Skeletal muscle satellite cell (primary cell): Measurements from ENCODE around the gene REST.
A peak's percentile ranks its signal among the peaks of the same experiment; 100 is the strongest.
"Not testable (repeated sequence)": the region's sequence is repeated elsewhere in the genome, so short reads cannot be mapped to it uniquely, and the experiment has no call there.

Source experiments
- H3K27me3 ChIP-seq: 2 replicates; pipeline ENCODE4 v1.7.0; 2013; ENCODE audit warnings: low read length; ENCODE audit not compliant: control insufficient read depth, insufficient read depth
- H3K36me3 ChIP-seq: 2 replicates; pipeline ENCODE4 v1.7.0; 2013; ENCODE audit warnings: mild to moderate bottlenecking, control low read depth, low read length; ENCODE audit not compliant: insufficient read depth
- H3K4me1 ChIP-seq: 2 replicates; pipeline ENCODE4 v1.7.0; 2013; ENCODE audit warnings: low read length; ENCODE audit not compliant: control insufficient read depth, insufficient read depth
- H3K4me2 ChIP-seq: 2 replicates; pipeline ENCODE4 v1.7.0; 2013; ENCODE audit warnings: mild to moderate bottlenecking, low read length
- H3K4me3 ChIP-seq: 2 replicates; pipeline ENCODE4 v1.7.0; 2013; ENCODE audit warnings: low read length
- H3K9ac ChIP-seq: 2 replicates; pipeline ENCODE4 v1.7.0; 2013; ENCODE audit warnings: mild to moderate bottlenecking, low read depth, low read length, moderate library complexity
- H3K9me3 ChIP-seq: replicated peaks from 2 replicates; pipeline ENCODE4 v1.7.0; 2013; ENCODE audit warnings: mild to moderate bottlenecking, control low read depth, low read length

Gene REST

DNA sequence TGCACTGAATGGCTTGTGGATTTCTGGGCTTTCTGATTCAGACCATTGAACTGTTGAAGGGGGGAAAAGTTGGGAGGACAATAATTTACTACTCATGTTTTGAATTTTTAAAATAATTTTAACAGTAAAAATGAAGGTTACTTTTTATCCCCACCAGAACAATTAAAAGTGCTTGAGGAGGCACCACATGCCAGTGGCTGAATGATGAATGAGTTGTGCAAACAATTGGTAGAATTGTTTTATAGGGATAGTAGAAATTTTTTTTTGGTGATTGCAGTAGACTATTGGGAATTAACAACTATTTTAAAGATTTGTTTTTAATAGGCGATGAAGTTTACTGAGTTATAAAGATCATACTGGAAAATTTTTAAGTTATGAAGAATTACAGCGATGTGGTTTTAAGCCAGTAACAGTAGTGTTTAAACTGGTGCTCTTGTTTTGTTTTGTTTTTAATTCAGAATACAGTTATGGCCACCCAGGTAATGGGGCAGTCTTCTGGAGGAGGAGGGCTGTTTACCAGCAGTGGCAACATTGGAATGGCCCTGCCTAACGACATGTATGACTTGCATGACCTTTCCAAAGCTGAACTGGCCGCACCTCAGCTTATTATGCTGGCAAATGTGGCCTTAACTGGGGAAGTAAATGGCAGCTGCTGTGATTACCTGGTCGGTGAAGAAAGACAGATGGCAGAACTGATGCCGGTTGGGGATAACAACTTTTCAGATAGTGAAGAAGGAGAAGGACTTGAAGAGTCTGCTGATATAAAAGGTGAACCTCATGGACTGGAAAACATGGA lies 2.7 kb downstream of the REST start:
- H3K4me3 ChIP-seq, result peak overlapping the region; percentile 88
- peaks cover 20% of the 10 kb centered on the region for H3K4me1 ChIP-seq
- H3K4me2 ChIP-seq, result peak overlapping the region; percentile 89
- no peaks in the 10 kb centered on the region for H3K9me3 ChIP-seq
- peaks cover 5% of the 10 kb centered on the region for H3K27me3 ChIP-seq
- no peaks in the 10 kb centered on the region for H3K36me3 ChIP-seq
- H3K9ac ChIP-seq, result peak overlapping the region; percentile 96

DNA sequence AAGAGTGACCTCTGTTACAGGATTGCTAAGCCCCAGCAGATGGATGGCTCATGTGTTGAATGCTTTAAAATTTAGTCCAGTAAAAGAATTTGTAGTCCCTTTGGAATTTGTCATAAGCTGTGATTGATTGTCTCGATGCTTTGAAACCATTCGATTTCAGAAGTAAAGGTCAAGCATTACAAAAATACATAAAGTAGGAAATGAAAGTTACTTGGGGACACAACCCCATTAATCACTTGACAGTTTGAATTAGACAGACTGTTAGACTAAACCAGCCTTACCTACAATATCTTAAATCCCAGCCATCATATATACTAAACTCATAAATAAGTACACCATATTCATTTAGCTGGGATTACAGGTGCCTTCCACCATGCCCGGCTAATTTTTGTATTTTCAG lies 6.6 kb downstream of the REST start:
- H3K4me3 ChIP-seq, result no peak overlapping the region
- no peaks in the 10 kb centered on the region for H3K9me3 ChIP-seq
- no peak overlapping the region for H3K4me2 ChIP-seq
- H3K4me1 ChIP-seq, result peaks cover 24% of the 10 kb centered on the region
- no peak overlapping the region for H3K9ac ChIP-seq
- H3K27me3 ChIP-seq, result no peaks in the 10 kb centered on the region
- peaks cover 11% of the 10 kb centered on the region for H3K36me3 ChIP-seq

DNA sequence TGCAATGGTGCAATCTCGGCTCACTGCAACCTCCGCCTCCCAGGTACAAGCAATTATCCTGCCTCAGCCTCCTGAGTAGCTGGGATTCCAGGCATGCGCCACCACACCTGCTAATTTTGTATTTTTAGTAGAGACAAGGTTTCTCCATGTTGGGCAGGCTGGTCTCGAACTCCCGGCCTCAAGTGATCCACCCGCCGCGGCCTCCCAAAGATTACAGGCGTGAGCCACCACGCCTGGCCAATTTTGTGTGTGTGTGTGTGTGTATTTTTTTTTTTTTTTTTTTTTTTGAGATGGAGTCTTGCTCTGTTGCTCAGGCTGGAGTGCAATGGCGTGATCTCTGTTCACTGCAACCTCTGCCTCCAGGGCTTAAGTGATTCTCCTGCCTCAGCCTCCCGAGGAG lies 7.3 kb downstream of the REST start:
- not testable (repeated sequence) for H3K27me3 ChIP-seq, H3K9me3 ChIP-seq, H3K4me2 ChIP-seq, H3K4me3 ChIP-seq, H3K9ac ChIP-seq
- H3K4me1 ChIP-seq, result peaks cover 24% of the 10 kb centered on the region
- peaks cover 16% of the 10 kb centered on the region for H3K36me3 ChIP-seq

- no peaks in the 10 kb centered on the region for H3K9me3 ChIP-seq
- no peak overlapping the region for H3K4me3 ChIP-seq
- no peak overlapping the region for H3K9ac ChIP-seq
- H3K4me1 ChIP-seq, result no peaks in the 10 kb centered on the region
- no peak overlapping the region for H3K4me2 ChIP-seq
- peaks cover 55% of the 10 kb centered on the region for H3K36me3 ChIP-seq
- H3K27me3 ChIP-seq, result no peaks in the 10 kb centered on the region
Observed at GRCh38 chr4:56927196-56927595, 19.5 kb downstream of the REST start.

- Histone ChIP-seq H3K9ac (no peak overlapping the region), H3K4me2 (no peak overlapping the region), H3K36me3 (peaks cover 35% of the 10 kb centered on the region), H3K27me3 (no peaks in the 10 kb centered on the region), H3K4me3 (no peak overlapping the region), H3K9me3 (no peaks in the 10 kb centered on the region), H3K4me1 (no peaks in the 10 kb centered on the region)
Observed at GRCh38 chr4:56930638-56931037, 22.9 kb downstream of the REST start.

DNA sequence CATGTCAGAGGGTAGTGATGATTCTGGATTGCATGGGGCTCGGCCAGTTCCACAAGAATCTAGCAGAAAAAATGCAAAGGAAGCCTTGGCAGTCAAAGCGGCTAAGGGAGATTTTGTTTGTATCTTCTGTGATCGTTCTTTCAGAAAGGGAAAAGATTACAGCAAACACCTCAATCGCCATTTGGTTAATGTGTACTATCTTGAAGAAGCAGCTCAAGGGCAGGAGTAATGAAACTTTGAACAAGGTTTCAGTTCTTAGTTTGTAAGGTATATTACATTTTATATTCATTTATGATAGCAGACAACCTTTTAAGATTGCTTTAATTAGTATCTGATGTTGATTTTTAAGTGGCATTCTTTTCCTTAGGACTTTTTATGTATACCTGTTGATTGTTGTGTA lies 24.2 kb downstream of the REST start:
- H3K9me3 ChIP-seq, result no peaks in the 10 kb centered on the region

DNA sequence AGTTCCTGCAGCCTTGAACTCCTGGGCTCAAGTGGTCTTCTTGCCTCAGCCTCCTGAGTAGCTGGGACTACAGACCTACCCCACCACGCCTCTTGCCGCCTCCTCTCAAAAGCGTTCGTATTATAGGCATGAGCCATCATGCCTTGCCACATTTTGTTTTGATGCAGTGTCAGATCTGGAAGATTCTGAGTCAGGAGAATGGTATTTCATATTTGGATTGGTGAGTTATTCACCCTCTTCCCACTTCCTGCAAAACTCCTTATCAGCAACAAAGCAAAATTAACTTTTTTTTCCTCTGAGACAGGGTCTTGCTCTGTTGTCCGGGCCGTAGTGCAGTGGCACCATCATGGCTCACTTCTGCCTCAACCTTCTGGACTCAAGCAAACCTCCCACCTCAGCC lies 29.6 kb downstream of the REST start:
- Histone ChIP-seq H3K36me3 (peaks cover 22% of the 10 kb centered on the region), H3K9me3 (no peaks in the 10 kb centered on the region), H3K9ac (no peak overlapping the region), H3K4me3 (peak overlapping the region; percentile 11), H3K27me3 (no peaks in the 10 kb centered on the region), H3K4me1 (peaks cover 14% of the 10 kb centered on the region), H3K4me2 (peak overlapping the region; percentile 50)

More for the DNA sequence above, 24.2 kb downstream of the REST start:
- Histone ChIP-seq H3K27me3 (no peaks in the 10 kb centered on the region), H3K4me2 (no peak overlapping the region), H3K4me1 (peaks cover 4% of the 10 kb centered on the region), H3K9ac (no peak overlapping the region), H3K36me3 (peaks cover 31% of the 10 kb centered on the region), H3K4me3 (no peak overlapping the region)

GRCh38 chr4:56939826-56940225 lies 32.1 kb downstream of the REST start:
- H3K36me3 ChIP-seq, result peaks cover 22% of the 10 kb centered on the region
- H3K4me1 ChIP-seq, result peaks cover 14% of the 10 kb centered on the region
- H3K27me3 ChIP-seq, H3K4me3 ChIP-seq, H3K9me3 ChIP-seq, H3K9ac ChIP-seq, H3K4me2 ChIP-seq: not testable (repeated sequence)

GRCh38 chr4:56940403-56940802 lies 32.7 kb downstream of the REST start:
- Histone ChIP-seq H3K9ac (no peak overlapping the region), H3K27me3 (no peaks in the 10 kb centered on the region), H3K4me3 (no peak overlapping the region), H3K4me2 (no peak overlapping the region), H3K9me3 (no peaks in the 10 kb centered on the region), H3K36me3 (peaks cover 22% of the 10 kb centered on the region), H3K4me1 (peaks cover 14% of the 10 kb centered on the region)

DNA sequence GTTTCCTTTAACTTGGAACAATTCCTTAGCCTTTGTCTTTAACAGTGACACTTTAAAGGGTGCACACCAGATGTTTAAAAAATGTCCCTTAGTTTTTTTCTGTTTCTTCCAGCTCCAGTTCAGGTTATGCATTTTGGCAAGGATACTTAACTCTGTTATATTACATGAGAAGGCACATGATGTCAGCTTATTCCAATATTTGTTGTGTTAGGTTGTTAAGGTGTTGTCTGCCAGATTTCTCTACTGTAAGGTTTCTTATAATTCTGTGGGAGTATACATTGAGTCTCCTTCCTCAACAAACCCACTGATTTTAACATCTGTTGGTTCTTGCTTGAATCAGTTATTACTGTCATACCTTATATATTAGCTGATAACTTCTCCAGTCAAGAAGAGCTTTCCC lies 33.3 kb downstream of the REST start:
- Histone ChIP-seq H3K4me1 (peaks cover 14% of the 10 kb centered on the region), H3K9me3 (no peaks in the 10 kb centered on the region), H3K4me3 (no peak overlapping the region), H3K4me2 (no peak overlapping the region), H3K36me3 (peaks cover 22% of the 10 kb centered on the region), H3K27me3 (no peaks in the 10 kb centered on the region), H3K9ac (no peak overlapping the region)

DNA sequence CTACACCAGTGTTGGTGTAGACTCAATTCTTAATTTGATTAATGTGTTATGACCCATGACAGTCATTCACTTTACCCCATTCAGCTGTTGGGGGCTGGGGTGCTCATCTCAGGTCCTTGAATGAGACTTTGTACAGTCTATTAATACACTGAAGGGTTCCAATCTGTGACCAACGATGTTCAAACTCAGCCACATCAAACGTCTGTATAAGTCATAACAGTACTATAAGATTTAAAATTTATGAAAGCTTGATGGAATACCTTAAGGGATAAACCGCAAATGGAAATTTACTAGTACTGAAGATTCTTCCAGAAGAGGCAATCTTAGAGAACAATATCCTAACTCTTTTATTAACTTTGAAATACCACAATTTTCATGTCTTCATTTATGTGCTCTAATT lies 33.7 kb downstream of the REST start:
- Histone ChIP-seq H3K4me1 (peaks cover 14% of the 10 kb centered on the region), H3K27me3 (no peaks in the 10 kb centered on the region), H3K4me3 (no peak overlapping the region), H3K9ac (no peak overlapping the region), H3K9me3 (no peaks in the 10 kb centered on the region), H3K36me3 (peaks cover 22% of the 10 kb centered on the region), H3K4me2 (no peak overlapping the region)
